DOHH2 (cell line): ENCODE results near the gene C2CD3.

Experiments used
- H3F3A ChIP-seq: fragments of 200-600 bp; sonication (generic), shearing (Covaris generic); 2 replicates; pipeline ENCODE4 v1.6.0; 2016; ENCODE audit warnings: antibody characterized with exemption, mild to moderate bottlenecking; ENCODE audit not compliant: control insufficient read depth, insufficient read depth
- H3K27ac ChIP-seq: fragments of 200-600 bp; sonication (generic); 2 replicates; pipeline ENCODE4 v1.5.1; 2014; ENCODE audit warnings: low read depth, mild to moderate bottlenecking, low read length, moderate library complexity
- H3K27me3 ChIP-seq: fragments of 200-600 bp; sonication (generic); 2 replicates; pipeline ENCODE4 v1.6.1; 2014; ENCODE audit warnings: mild to moderate bottlenecking, low read length, mixed read lengths; ENCODE audit not compliant: control insufficient read depth
- H3K36me3 ChIP-seq: fragments of 200-600 bp; sonication (generic); 2 replicates; pipeline ENCODE4 v1.6.1; 2014; ENCODE audit warnings: mild to moderate bottlenecking, low read length, moderate library complexity, mixed read lengths; ENCODE audit not compliant: control insufficient read depth
- H3K4me1 ChIP-seq: fragments of 200-600 bp; sonication (generic); 2 replicates; pipeline ENCODE4 v1.6.1; 2014; ENCODE audit warnings: mild to moderate bottlenecking, low read length, mixed read lengths; ENCODE audit not compliant: control insufficient read depth
- H3K4me2 ChIP-seq: fragments of 200-600 bp; sonication (generic); 2 replicates; pipeline ENCODE4 v1.6.0; 2014; ENCODE audit warnings: mild to moderate bottlenecking, low read length, moderate library complexity
- H3K4me3 ChIP-seq: fragments of 200-600 bp; sonication (generic); 2 replicates; pipeline ENCODE4 v1.5.1; 2014; ENCODE audit warnings: mild to moderate bottlenecking, low read length, mixed read lengths
- H3K79me2 ChIP-seq: fragments of 200-600 bp; sonication (generic); 2 replicates; pipeline ENCODE4 v1.6.1; 2014; ENCODE audit warnings: mild to moderate bottlenecking, low read length, mixed read lengths; ENCODE audit not compliant: control insufficient read depth
- H3K9me2 ChIP-seq: fragments of 200-600 bp; sonication (generic); replicated peaks from 2 replicates; pipeline ENCODE4 v1.6.1; 2014; ENCODE audit warnings: mild to moderate bottlenecking, low read length, mixed read lengths; ENCODE audit not compliant: control insufficient read depth
- H3K9me3 ChIP-seq: fragments of 200-600 bp; sonication (generic); 2 replicates; pipeline ENCODE4 v1.6.1; 2014; ENCODE audit warnings: antibody characterized with exemption, low read length, mixed read lengths; ENCODE audit not compliant: control insufficient read depth, insufficient read depth
- H4K20me1 ChIP-seq: fragments of 200-600 bp; sonication (generic); 2 replicates; pipeline ENCODE4 v1.6.0; 2014; ENCODE audit warnings: low read depth, mild to moderate bottlenecking, antibody characterized with exemption, low read length, moderate library complexity; ENCODE audit not compliant: control insufficient read depth, insufficient read depth
- CTCF ChIP-seq: fragments of 200-600 bp; sonication (generic); IDR thresholded peaks from one replicate; pipeline ENCODE4 v1.5.1; 2014; ENCODE audit warnings: antibody characterized with exemption, mild to moderate bottlenecking, low read depth, low read length; ENCODE audit not compliant: poor library complexity, severe bottlenecking
- EZH2phosphoT487 ChIP-seq: fragments of 200-600 bp; sonication (generic); IDR thresholded peaks from 2 replicates; pipeline ENCODE4 v1.6.1; 2017; ENCODE audit warnings: borderline replicate concordance, mild to moderate bottlenecking, antibody characterized with exemption, low read length, moderate library complexity, mixed read lengths

C2CD3 gene

GRCh38 chr11:73999581-74000306, 171.1 kb downstream of the C2CD3 start:
- peak overlapping the region; percentile 85 for H3K4me2 ChIP-seq
- H3K4me1 ChIP-seq = peaks cover 64% of the 10 kb centered on the region
- H3K9me2 ChIP-seq = no peaks in the 10 kb centered on the region
- no peaks in the 10 kb centered on the region; the same call in 1 of the 2 replicates for H3K36me3 ChIP-seq
- TF ChIP-seq CTCF (no peak), EZH2phosphoT487 (no peak)
- H3K9me3 ChIP-seq = no peaks in the 10 kb centered on the region
- H4K20me1 ChIP-seq = no peaks in the 10 kb centered on the region
- peaks cover 35% of the 10 kb centered on the region for H3F3A ChIP-seq
- H3K4me3 ChIP-seq = peak overlapping the region; percentile 48
- no peaks in the 10 kb centered on the region for H3K79me2 ChIP-seq
- H3K27ac ChIP-seq = peak overlapping the region; percentile 97
- no peaks in the 10 kb centered on the region for H3K27me3 ChIP-seq

- Histone ChIP-seq H3F3A (peaks cover 42% of the 10 kb centered on the region), H3K4me3 (peak overlapping the region; percentile 48)
Measured at GRCh38 chr11:73998846-73999575, 171.8 kb downstream of the C2CD3 start.

GRCh38 chr11:73997120-73997770, 173.6 kb downstream of the C2CD3 start:
- no peaks in the 10 kb centered on the region for H3K79me2 ChIP-seq
- no peaks in the 10 kb centered on the region for H3K36me3 ChIP-seq
- H3K27ac ChIP-seq = peak overlapping the region; percentile 97
- TF ChIP-seq EZH2phosphoT487 (no peak), CTCF (peak; percentile 24)
- H3F3A ChIP-seq = peaks cover 53% of the 10 kb centered on the region
- H4K20me1 ChIP-seq = no peaks in the 10 kb centered on the region
- peak overlapping the region; percentile 63 for H3K4me3 ChIP-seq
- no peaks in the 10 kb centered on the region for H3K27me3 ChIP-seq
- H3K4me2 ChIP-seq = peak overlapping the region; percentile 85
- no peaks in the 10 kb centered on the region for H3K9me2 ChIP-seq
- H3K4me1 ChIP-seq = peaks cover 86% of the 10 kb centered on the region
- H3K9me3 ChIP-seq = no peaks in the 10 kb centered on the region

More at GRCh38 chr11:73998846-73999575, 171.8 kb downstream of the C2CD3 start:
- no peak for TF ChIP-seq CTCF
- no peak for TF ChIP-seq EZH2phosphoT487
- no peaks in the 10 kb centered on the region; the same call in 1 of the 2 replicates for H3K36me3 ChIP-seq
- H3K27me3 ChIP-seq = no peaks in the 10 kb centered on the region
- H3K9me2 ChIP-seq = no peaks in the 10 kb centered on the region
- peaks cover 69% of the 10 kb centered on the region for H3K4me1 ChIP-seq
- peak overlapping the region; percentile 97 for H3K27ac ChIP-seq
- no peaks in the 10 kb centered on the region for H3K79me2 ChIP-seq
- no peaks in the 10 kb centered on the region for H3K9me3 ChIP-seq
- H4K20me1 ChIP-seq = no peaks in the 10 kb centered on the region
- H3K4me2 ChIP-seq = peak overlapping the region; percentile 85
